HEK293 (cell line): ENCODE measurements around the gene TMEM81.

Source experiments
- CTCF ChIA-PET: fragments of 350-600 bp; formaldehyde crosslinking; extraction: SDS; loops from one replicate; lab custom pipeline; 2021; ENCODE audit warnings: antibody characterized with exemption; lab: Yijun Ruan, JAX
- POLR2A ChIA-PET: fragments of 300-600 bp; formaldehyde crosslinking; extraction: SDS; loops from one replicate; lab custom pipeline; 2020; ENCODE audit warnings: antibody characterized with exemption, inconsistent platforms; lab: Yijun Ruan, JAX
- H3K27ac ChIP-seq: fragments of 200-500 bp; sonication (Bioruptor generic); 2 replicates; pipeline ENCODE4 v1.5.1; 2014; ENCODE audit warnings: low read depth, low read length, control low read depth, inconsistent platforms; ENCODE audit errors: extremely low read depth
- H3K36me3 ChIP-seq, 2 experiments: fragments of 200-500 bp in 1 of 2; sonication (Bioruptor generic) in 1 of 2; 1 replicate in 1 of 2; 2 replicates in 1 of 2; pipeline ENCODE4 v1.5.1; 2014 to 2017; ENCODE audit warnings: inconsistent platforms in 2 of 2, low read length in 2 of 2; ENCODE audit not compliant: control insufficient read depth in 2 of 2, insufficient read depth in 1 of 2
- H3K4me1 ChIP-seq: fragments of 200-500 bp; sonication (Bioruptor generic); 2 replicates; pipeline ENCODE4 v1.5.1; 2014; ENCODE audit warnings: mild to moderate bottlenecking, low read length, inconsistent platforms; ENCODE audit not compliant: control insufficient read depth, insufficient read depth
- H3K4me3 ChIP-seq: 2 replicates; pipeline ENCODE4 v1.5.1; 2011; ENCODE audit warnings: low read depth, mild to moderate bottlenecking, control low read depth, low read length, moderate library complexity
- H3K9me3 ChIP-seq: fragments of 200-500 bp; sonication (Bioruptor generic); 2 replicates; pipeline ENCODE4 v1.5.1; 2014; ENCODE audit warnings: low read depth, low read length, inconsistent platforms; ENCODE audit not compliant: control insufficient read depth, insufficient read depth
- GLIS1 ChIP-seq: fragments of 450-650 bp; formaldehyde crosslinking; IDR thresholded peaks from 2 replicates; pipeline ENCODE4 v1.5.1; 2016; ENCODE audit warnings: missing biosample characterization, missing genetic modification characterization
- KLF9 ChIP-seq: fragments of 450-650 bp; formaldehyde crosslinking; IDR thresholded peaks from 2 replicates; pipeline ENCODE4 v1.5.1; 2016; ENCODE audit warnings: missing biosample characterization, missing genetic modification characterization, low read depth
- MEIS1 ChIP-seq: sonication (generic); formaldehyde crosslinking; IDR thresholded peaks from 2 replicates; pipeline ENCODE4 v1.8.1; 2022; ENCODE audit warnings: missing genetic modification reagents, mild to moderate bottlenecking, borderline replicate concordance
- REPIN1 ChIP-seq: fragments of 450-650 bp; formaldehyde crosslinking; IDR thresholded peaks from 2 replicates; pipeline ENCODE4 v1.5.1; 2017; ENCODE audit warnings: missing biosample characterization, missing genetic modification characterization, low read depth
- WT1 ChIP-seq: fragments of 450-650 bp; formaldehyde crosslinking; IDR thresholded peaks from 2 replicates; pipeline ENCODE4 v1.5.1; 2016; ENCODE audit warnings: missing biosample characterization, missing genetic modification characterization
- ZBTB17 ChIP-seq: fragments of 450-650 bp; formaldehyde crosslinking; IDR thresholded peaks from 2 replicates; pipeline ENCODE4 v1.5.1; 2016; ENCODE audit warnings: missing biosample characterization, missing genetic modification characterization
- ZBTB21 ChIP-seq: fragments of 450-650 bp; formaldehyde crosslinking; IDR thresholded peaks from 2 replicates; pipeline ENCODE4 v1.5.1; 2017; ENCODE audit warnings: missing biosample characterization, missing genetic modification characterization
- ZBTB7A ChIP-seq: fragments of 450-650 bp; formaldehyde crosslinking; IDR thresholded peaks from 2 replicates; pipeline ENCODE4 v1.5.1; 2016; ENCODE audit warnings: low read depth, missing biosample characterization, missing genetic modification characterization
- ZNF211 ChIP-seq: fragments of 450-650 bp; formaldehyde crosslinking; IDR thresholded peaks from 2 replicates; pipeline ENCODE4 v1.5.1; 2016; ENCODE audit warnings: low read depth, missing biosample characterization, missing genetic modification characterization
- ZNF391 ChIP-seq: fragments of 450-650 bp; formaldehyde crosslinking; IDR thresholded peaks from 2 replicates; pipeline ENCODE4 v1.5.1; 2016; ENCODE audit warnings: low read depth, missing biosample characterization, missing genetic modification characterization, borderline replicate concordance
- ZNF610 ChIP-seq: fragments of 450-650 bp; formaldehyde crosslinking; IDR thresholded peaks from 2 replicates; pipeline ENCODE4 v1.5.1; 2016; ENCODE audit warnings: missing biosample characterization, missing genetic modification characterization, borderline replicate concordance
- ZNF654 ChIP-seq: fragments of 450-650 bp; formaldehyde crosslinking; IDR thresholded peaks from 2 replicates; pipeline ENCODE4 v1.5.1; 2016; ENCODE audit warnings: low read depth, missing biosample characterization, missing genetic modification characterization
- ZNF785 ChIP-seq: fragments of 450-650 bp; formaldehyde crosslinking; IDR thresholded peaks from 2 replicates; pipeline ENCODE4 v1.5.1; 2016; ENCODE audit warnings: missing biosample characterization, missing genetic modification characterization
- ZNF792 ChIP-seq: fragments of 450-650 bp; formaldehyde crosslinking; IDR thresholded peaks from 2 replicates; pipeline ENCODE4 v1.5.1; 2016; ENCODE audit warnings: missing biosample characterization, missing genetic modification characterization
- ZNF830 ChIP-seq: fragments of 450-650 bp; IDR thresholded peaks from 2 replicates; pipeline ENCODE4 v1.5.0; 2018; ENCODE audit warnings: missing biosample characterization, missing genetic modification characterization, low read depth, mild to moderate bottlenecking, moderate library complexity
- TF ChIP-seq, protein P1 (sequence below): fragments of 450-650 bp; formaldehyde crosslinking; IDR thresholded peaks from 2 replicates; pipeline ENCODE4 v1.5.1; 2016; ENCODE audit warnings: missing biosample characterization, missing genetic modification characterization
- TF ChIP-seq, protein P2 (sequence below): fragments of 450-650 bp; formaldehyde crosslinking; IDR thresholded peaks from 2 replicates; pipeline ENCODE4 v1.5.1; 2016; ENCODE audit warnings: missing biosample characterization, missing genetic modification characterization
- TF ChIP-seq, protein P3 (sequence below): fragments of 450-650 bp; formaldehyde crosslinking; IDR thresholded peaks from 2 replicates; pipeline ENCODE4 v1.5.1; 2017; ENCODE audit warnings: missing biosample characterization, mild to moderate bottlenecking, missing genetic modification characterization, moderate library complexity

TMEM81 gene

DNA sequence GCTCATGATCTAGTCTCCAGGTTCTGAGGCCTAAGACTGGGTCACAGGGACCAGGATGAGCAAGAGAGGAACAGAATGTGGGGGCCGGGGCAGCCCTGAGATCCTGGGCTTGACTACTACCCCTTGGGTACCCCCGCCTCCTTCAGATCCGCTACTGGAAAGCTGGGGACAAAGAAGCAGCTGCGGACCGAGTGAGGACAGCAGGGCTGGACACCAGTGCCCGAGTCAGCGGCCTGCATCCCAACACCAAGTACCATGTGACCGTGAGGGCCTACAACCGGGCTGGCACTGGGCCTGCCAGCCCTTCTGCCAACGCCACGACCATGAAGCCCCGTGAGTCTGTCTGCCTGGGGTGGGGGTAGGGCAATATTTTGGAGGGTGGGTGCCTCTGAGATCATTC, 12.5 kb downstream of the TMEM81 start:
- no peaks in the 10 kb centered on the region for H3K9me3 ChIP-seq
- POLR2A ChIA-PET, result no interaction called here
- CTCF ChIA-PET, result interaction anchor here (0.7 to 7.9 kb wide), 5 partner anchors 10 to 187 kb away, joined by 3 to 60 read pairs (median 5); no protein-coding TSS in a partner anchor
- no peaks in the 10 kb centered on the region for H3K36me3 ChIP-seq
- TF ChIP-seq KLF9 (tag by site-specific recombination), result no peak
- no peak for TF ChIP-seq ZNF830
- TF ChIP-seq ZNF211 (tag by site-specific recombination), result no peak
- TF ChIP-seq ZNF610 (tag by site-specific recombination), result no peak
- TF ChIP-seq ZBTB21 (tag by site-specific recombination), result no peak
- no peak for TF ChIP-seq GLIS1 (tag by site-specific recombination)
- no peak for TF ChIP-seq ZBTB17 (tag by site-specific recombination)
- no peak for TF ChIP-seq ZNF785 (tag by site-specific recombination)
- TF ChIP-seq, protein P1, sequence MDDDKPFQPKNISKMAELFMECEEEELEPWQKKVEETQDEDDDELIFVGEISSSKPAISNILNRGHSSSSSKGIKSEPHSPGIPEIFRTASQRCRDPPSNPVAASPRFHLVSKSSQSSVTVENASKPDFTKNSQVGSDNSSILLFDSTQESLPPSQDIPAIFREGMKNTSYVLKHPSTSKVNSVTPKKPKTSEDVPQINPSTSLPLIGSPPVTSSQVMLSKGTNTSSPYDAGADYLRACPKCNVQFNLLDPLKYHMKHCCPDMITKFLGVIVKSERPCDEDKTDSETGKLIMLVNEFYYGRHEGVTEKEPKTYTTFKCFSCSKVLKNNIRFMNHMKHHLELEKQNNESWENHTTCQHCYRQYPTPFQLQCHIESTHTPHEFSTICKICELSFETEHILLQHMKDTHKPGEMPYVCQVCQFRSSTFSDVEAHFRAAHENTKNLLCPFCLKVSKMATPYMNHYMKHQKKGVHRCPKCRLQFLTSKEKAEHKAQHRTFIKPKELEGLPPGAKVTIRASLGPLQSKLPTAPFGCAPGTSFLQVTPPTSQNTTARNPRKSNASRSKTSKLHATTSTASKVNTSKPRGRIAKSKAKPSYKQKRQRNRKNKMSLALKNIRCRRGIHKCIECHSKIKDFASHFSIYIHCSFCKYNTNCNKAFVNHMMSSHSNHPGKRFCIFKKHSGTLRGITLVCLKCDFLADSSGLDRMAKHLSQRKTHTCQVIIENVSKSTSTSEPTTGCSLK (tag by site-specific recombination), result no peak
- no peak for TF ChIP-seq REPIN1 (tag by site-specific recombination)
- TF ChIP-seq ZNF654 (tag by site-specific recombination), result no peak
- TF ChIP-seq, all 188 proteins: peak for 0
- no peak overlapping the region for H3K27ac ChIP-seq
- no peak overlapping the region for H3K4me3 ChIP-seq
- no peaks in the 10 kb centered on the region for H3K4me1 ChIP-seq

DNA sequence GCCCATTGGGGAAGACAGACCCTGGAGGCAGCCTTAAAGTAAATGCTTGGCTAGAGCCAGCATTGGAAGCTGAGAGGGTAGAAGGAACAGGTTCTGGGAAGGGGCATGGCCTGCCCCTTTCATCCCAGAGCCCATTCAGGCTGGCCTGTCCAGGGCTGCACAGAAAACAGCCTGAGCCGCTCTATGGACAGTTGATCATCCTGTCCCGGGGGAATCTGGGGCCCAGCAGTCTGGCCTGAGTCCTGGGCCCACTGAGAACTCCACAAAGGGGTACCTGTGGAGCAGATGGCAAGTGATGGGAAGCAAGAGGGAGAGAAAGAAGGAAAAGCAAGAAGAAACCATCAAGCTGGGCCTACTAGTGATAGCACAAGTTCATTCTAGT, 13.2 kb downstream of the TMEM81 start:
- Histone ChIP-seq H3K36me3 (no peaks in the 10 kb centered on the region), H3K4me3 (no peak overlapping the region), H3K9me3 (no peaks in the 10 kb centered on the region), H3K27ac (no peak overlapping the region), H3K4me1 (no peaks in the 10 kb centered on the region)
- CTCF ChIA-PET, result interaction anchor here (1.0 to 7.9 kb wide), 3 partner anchors 9 to 187 kb away, joined by 5 to 60 read pairs (median 5); no protein-coding TSS in a partner anchor
- TF ChIP-seq WT1 (tag by site-specific recombination) (no peak), ZNF391 (tag by site-specific recombination) (no peak), MEIS1 (CRISPR knock-in tag) (no peak), ZBTB7A (tag by site-specific recombination) (no peak), GLIS1 (tag by site-specific recombination) (no peak), ZNF792 (tag by site-specific recombination) (no peak)
- TF ChIP-seq, protein P2, sequence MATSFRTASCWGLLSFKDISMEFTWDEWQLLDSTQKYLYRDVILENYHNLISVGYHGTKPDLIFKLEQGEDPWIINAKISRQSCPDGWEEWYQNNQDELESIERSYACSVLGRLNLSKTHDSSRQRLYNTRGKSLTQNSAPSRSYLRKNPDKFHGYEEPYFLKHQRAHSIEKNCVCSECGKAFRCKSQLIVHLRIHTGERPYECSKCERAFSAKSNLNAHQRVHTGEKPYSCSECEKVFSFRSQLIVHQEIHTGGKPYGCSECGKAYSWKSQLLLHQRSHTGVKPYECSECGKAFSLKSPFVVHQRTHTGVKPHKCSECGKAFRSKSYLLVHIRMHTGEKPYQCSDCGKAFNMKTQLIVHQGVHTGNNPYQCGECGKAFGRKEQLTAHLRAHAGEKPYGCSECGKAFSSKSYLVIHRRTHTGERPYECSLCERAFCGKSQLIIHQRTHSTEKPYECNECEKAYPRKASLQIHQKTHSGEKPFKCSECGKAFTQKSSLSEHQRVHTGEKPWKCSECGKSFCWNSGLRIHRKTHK (tag by site-specific recombination), result no peak
- TF ChIP-seq, protein P3, sequence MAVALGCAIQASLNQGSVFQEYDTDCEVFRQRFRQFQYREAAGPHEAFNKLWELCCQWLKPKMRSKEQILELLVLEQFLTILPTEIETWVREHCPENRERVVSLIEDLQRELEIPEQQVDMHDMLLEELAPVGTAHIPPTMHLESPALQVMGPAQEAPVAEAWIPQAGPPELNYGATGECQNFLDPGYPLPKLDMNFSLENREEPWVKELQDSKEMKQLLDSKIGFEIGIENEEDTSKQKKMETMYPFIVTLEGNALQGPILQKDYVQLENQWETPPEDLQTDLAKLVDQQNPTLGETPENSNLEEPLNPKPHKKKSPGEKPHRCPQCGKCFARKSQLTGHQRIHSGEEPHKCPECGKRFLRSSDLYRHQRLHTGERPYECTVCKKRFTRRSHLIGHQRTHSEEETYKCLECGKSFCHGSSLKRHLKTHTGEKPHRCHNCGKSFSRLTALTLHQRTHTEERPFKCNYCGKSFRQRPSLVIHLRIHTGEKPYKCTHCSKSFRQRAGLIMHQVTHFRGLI (tag by site-specific recombination), result no peak
- POLR2A ChIA-PET, result no interaction called here
